Mesodermal cell (in vitro differentiated cells): ENCODE results near the gene PM20D1.

ENCODE experiments used
- H3K27ac ChIP-seq: 2 replicates; pipeline ENCODE4 v1.7.0; 2013; ENCODE audit warnings: mild to moderate bottlenecking, low read depth, low read length, moderate library complexity; ENCODE audit not compliant: severe bottlenecking
- H3K36me3 ChIP-seq: 2 replicates; pipeline ENCODE4 v1.7.1; 2013; ENCODE audit warnings: mild to moderate bottlenecking, low read length, moderate library complexity; ENCODE audit not compliant: control insufficient read depth, insufficient read depth
- H3K4me1 ChIP-seq: one replicate; pipeline ENCODE4 v1.7.1; 2013; ENCODE audit warnings: mild to moderate bottlenecking, low read length; ENCODE audit not compliant: insufficient read depth, control insufficient read depth, poor library complexity, severe bottlenecking
- H3K4me3 ChIP-seq: 2 replicates; pipeline ENCODE4 v1.7.0; 2013; ENCODE audit warnings: low read length, control low read depth, mild to moderate bottlenecking; ENCODE audit not compliant: insufficient read depth, poor library complexity, severe bottlenecking; ENCODE audit errors: extremely low read depth
- H3K9me3 ChIP-seq: 2 replicates; pipeline ENCODE4 v1.7.1; 2013; ENCODE audit warnings: mild to moderate bottlenecking, low read length, moderate library complexity; ENCODE audit not compliant: control insufficient read depth
- WGBS, 2 experiments: methylation state at CpG; one replicate each; pipeline ENCODE4 v1.1.5; 2013; ENCODE audit warnings: missing lambda C conversion rate in 2 of 2; ENCODE audit not compliant: insufficient coverage in 2 of 2; 5-methylcytosine and 5-hydroxymethylcytosine counted together

PM20D1 gene

DNA sequence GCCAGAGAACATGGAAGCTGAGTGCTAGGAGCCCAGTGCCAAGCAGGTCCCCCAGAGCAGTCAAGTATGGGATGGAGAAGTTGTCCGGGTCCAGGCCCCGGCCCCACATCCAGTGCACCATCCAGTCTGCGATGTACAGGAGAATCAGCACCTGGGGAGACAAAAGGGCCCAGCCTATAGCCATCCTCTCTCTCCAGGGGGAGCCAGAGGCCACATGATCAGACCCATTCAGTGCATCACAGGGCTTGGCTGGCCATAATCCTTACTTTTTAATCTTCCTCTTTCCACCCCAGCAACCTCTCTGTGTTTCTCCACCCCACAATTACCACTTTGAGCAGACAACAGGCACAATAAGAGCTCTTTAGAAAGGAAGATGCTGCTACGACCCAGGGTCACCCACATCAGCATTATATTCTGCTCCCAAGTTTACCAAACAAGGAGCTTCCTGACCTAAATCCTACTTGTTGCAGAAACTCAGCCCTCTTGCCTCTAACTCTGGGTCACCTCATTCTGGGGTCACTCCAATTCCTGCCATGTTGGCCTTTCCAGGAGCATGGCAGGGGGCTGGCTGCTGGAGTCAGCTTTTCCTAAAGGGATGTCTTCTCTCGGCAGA is 58.3 kb downstream of the PM20D1 start:
- WGBS, 2 experiments = 67 to 94% methylated on average over 4 of the region's 5 CpGs
- peaks cover 44% of the 10 kb centered on the region for H3K36me3 ChIP-seq
- H3K27ac ChIP-seq = no peak overlapping the region
- no peaks in the 10 kb centered on the region for H3K4me1 ChIP-seq
- H3K4me3 ChIP-seq = no peak overlapping the region
- H3K9me3 ChIP-seq = no peaks in the 10 kb centered on the region

DNA sequence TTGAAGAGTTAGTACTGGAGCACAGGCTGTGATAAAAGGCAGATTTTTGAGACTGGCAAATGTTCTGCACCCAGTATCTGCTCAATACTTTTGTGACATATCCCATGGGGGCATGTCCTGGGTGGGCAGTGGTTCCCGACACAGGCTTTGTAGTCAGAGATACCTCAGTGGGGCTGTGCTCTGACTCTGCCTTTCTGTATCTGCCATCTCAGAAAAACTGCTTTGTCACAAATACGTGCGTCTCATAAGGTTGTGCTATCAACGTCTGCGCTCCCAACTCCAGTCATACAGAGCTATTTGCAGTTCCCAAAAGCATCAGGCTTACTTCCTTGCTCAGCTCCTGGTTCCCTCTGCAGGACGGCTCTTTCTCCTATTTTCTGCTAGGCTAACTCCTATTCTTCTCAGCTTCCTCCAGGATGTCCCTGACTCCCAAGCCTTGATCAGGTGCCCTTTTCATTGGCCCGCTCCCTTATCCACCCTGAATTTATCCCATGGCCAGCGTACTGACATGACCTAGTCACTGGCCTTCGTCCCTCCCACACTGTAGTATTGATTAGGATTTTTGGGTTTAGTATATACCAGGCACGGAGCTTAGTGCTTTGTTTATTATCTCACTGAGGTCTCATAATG is 62.5 kb downstream of the PM20D1 start:
- no peak overlapping the region for H3K27ac ChIP-seq
- no peak overlapping the region for H3K4me3 ChIP-seq
- no peaks in the 10 kb centered on the region for H3K9me3 ChIP-seq
- H3K36me3 ChIP-seq = peaks cover 15% of the 10 kb centered on the region
- WGBS, 2 experiments = 86 to 90% methylated on average over 6 to 8 of the region's 10 CpGs
- H3K4me1 ChIP-seq = no peaks in the 10 kb centered on the region

DNA sequence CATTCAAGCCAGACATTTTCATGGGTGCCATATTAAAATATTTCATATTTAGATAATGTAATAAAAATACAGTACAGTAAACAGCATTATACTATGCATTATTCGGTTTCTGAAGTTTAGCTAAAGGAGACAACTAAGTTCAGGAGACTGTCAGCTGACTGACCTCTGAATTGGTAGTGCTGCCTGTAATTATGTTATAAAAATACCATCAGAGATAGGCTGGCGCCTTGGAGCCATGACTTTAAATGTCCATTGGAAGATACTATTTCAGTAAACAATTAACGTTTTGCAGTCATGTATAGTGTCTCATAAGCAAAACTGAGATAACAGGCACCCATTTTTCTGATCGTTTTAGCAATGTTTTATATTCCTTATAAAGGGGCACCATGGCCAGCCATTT is 63.3 kb downstream of the PM20D1 start:
- no peak overlapping the region for H3K27ac ChIP-seq

GRCh38 chr1:205785446-205785845 is 64.5 kb downstream of the PM20D1 start:
- no peak overlapping the region for H3K27ac ChIP-seq
- H3K4me1 ChIP-seq = no peaks in the 10 kb centered on the region
- H3K36me3 ChIP-seq = peaks cover 2% of the 10 kb centered on the region
- 68 to 93% methylated on average over 3 of the region's 9 CpGs for WGBS, 2 experiments
- H3K9me3 ChIP-seq = no peaks in the 10 kb centered on the region
- H3K4me3 ChIP-seq = no peak overlapping the region

More for the DNA sequence above, 63.3 kb downstream of the PM20D1 start:
- Histone ChIP-seq H3K4me1 (no peaks in the 10 kb centered on the region), H3K4me3 (no peak overlapping the region), H3K36me3 (peaks cover 12% of the 10 kb centered on the region), H3K9me3 (no peaks in the 10 kb centered on the region)
- 44% methylated on average over 2 of the region's 4 CpGs; no CpG with 5 or more reads in 1 of the 2 experiments for WGBS, 2 experiments

DNA sequence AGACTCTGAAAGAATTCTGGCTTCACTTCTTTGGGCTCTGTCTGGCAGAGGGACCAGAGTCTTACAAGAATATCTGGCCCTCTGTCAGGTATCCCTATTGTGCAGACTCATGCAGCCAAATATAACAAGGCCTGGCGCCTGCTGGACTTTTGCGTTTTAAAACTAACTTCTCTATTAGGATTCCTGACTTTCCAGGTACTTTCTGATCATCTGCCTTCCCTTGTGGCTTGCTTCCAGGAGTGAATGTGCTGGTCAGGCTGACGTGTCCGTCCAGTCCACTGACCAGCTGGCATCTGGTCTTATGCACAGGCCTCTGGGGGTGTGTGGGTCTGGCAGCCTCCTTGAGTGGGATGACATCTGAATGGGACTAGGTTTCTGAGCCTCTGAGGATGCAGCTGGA is 66.0 kb downstream of the PM20D1 start:
- 96 to 100% methylated on average over 4 of the region's 4 CpGs for WGBS, 2 experiments
- no peak overlapping the region for H3K4me3 ChIP-seq
- H3K36me3 ChIP-seq = no peaks in the 10 kb centered on the region
- H3K9me3 ChIP-seq = no peaks in the 10 kb centered on the region
- no peaks in the 10 kb centered on the region for H3K4me1 ChIP-seq
- no peak overlapping the region for H3K27ac ChIP-seq

DNA sequence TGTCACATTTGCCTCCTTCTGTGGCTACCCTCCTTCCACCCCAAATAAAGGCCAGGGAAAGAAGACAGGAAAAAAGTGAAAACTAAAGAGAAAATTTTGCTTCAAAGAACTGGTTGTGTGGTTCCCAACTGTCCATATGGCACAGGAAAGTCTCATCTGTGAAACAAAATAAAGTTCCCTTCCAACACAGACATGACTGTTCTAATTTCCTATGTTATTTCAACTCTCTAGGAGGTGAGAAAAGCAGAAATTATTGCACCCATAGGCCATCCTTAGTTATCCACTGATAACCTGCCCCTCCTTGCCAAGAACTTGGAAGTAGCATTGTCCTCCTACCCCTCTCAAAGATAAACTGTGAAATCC is 66.5 kb downstream of the PM20D1 start:
- H3K4me3 ChIP-seq = no peak overlapping the region
- no peaks in the 10 kb centered on the region for H3K4me1 ChIP-seq
- H3K36me3 ChIP-seq = no peaks in the 10 kb centered on the region
- H3K27ac ChIP-seq = no peak overlapping the region
- no peaks in the 10 kb centered on the region for H3K9me3 ChIP-seq

- Histone ChIP-seq H3K27ac (no peak overlapping the region), H3K4me3 (no peak overlapping the region), H3K4me1 (no peaks in the 10 kb centered on the region), H3K9me3 (no peaks in the 10 kb centered on the region), H3K36me3 (no peaks in the 10 kb centered on the region)
- 86 to 100% methylated on average over 2 of the region's 4 CpGs for WGBS, 2 experiments
Observed at GRCh38 chr1:205782627-205783432, 67.1 kb downstream of the PM20D1 start.

DNA sequence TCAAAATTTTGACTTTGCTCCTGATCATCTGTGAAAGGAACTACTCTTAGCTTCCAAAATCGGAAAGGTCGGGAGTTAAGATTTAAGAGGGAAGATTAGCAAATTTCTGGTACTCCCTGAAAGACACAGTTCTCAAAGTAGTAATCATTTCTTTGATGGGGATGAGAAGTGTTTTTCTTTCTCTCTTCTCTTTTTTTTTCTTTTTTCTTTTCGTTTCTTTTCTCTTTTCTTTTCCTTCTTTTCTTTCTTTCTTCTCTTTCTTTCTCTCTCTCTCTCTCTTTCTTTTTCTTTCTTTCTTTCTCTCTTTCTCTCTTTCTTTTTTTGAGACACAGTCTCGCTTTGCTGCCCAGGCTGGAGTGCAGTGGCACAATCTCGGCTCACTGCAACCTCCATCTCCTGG is 69.6 kb downstream of the PM20D1 start:
- 83% methylated on average over 2 of the region's 5 CpGs; no CpG with 5 or more reads in 1 of the 2 experiments for WGBS, 2 experiments
- Histone ChIP-seq H3K4me3 (no peak overlapping the region), H3K36me3 (no peaks in the 10 kb centered on the region), H3K9me3 (no peaks in the 10 kb centered on the region), H3K4me1 (no peaks in the 10 kb centered on the region), H3K27ac (no peak overlapping the region)
